WI38 (cell line): ENCODE measurements around the gene AMPH.

Source experiments
- H3K4me3 ChIP-seq: 2 replicates; pipeline ENCODE4 v1.5.1; 2011; ENCODE audit warnings: low read depth, mild to moderate bottlenecking, control low read depth, low read length
- TF ChIP-seq, protein P1 (sequence below): IDR thresholded peaks from 2 replicates; pipeline ENCODE4 v1.5.1; 2012; ENCODE audit warnings: low read depth, mild to moderate bottlenecking, control low read depth, low read length

The AMPH gene

DNA sequence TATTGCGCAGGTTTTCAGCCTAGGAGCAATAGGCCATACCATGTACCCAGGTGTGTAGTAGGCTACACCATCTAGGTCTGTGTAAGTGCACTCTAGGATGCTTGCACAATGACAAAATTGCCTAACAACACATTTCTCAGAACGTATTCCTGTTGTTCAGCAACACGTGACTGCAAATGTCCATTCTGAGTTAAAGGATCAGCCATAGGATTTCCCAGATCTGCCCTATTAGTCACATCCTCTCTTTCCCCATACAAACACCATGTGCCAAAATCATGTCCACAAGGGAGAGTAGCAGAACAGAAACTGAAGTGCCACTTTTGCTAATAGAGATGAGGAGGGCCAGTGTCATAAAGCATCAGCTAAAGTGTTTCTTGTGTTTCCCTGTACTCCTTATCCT is 42.6 kb upstream of the AMPH start:
- TF ChIP-seq, protein P1, sequence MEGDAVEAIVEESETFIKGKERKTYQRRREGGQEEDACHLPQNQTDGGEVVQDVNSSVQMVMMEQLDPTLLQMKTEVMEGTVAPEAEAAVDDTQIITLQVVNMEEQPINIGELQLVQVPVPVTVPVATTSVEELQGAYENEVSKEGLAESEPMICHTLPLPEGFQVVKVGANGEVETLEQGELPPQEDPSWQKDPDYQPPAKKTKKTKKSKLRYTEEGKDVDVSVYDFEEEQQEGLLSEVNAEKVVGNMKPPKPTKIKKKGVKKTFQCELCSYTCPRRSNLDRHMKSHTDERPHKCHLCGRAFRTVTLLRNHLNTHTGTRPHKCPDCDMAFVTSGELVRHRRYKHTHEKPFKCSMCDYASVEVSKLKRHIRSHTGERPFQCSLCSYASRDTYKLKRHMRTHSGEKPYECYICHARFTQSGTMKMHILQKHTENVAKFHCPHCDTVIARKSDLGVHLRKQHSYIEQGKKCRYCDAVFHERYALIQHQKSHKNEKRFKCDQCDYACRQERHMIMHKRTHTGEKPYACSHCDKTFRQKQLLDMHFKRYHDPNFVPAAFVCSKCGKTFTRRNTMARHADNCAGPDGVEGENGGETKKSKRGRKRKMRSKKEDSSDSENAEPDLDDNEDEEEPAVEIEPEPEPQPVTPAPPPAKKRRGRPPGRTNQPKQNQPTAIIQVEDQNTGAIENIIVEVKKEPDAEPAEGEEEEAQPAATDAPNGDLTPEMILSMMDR: no peak

DNA sequence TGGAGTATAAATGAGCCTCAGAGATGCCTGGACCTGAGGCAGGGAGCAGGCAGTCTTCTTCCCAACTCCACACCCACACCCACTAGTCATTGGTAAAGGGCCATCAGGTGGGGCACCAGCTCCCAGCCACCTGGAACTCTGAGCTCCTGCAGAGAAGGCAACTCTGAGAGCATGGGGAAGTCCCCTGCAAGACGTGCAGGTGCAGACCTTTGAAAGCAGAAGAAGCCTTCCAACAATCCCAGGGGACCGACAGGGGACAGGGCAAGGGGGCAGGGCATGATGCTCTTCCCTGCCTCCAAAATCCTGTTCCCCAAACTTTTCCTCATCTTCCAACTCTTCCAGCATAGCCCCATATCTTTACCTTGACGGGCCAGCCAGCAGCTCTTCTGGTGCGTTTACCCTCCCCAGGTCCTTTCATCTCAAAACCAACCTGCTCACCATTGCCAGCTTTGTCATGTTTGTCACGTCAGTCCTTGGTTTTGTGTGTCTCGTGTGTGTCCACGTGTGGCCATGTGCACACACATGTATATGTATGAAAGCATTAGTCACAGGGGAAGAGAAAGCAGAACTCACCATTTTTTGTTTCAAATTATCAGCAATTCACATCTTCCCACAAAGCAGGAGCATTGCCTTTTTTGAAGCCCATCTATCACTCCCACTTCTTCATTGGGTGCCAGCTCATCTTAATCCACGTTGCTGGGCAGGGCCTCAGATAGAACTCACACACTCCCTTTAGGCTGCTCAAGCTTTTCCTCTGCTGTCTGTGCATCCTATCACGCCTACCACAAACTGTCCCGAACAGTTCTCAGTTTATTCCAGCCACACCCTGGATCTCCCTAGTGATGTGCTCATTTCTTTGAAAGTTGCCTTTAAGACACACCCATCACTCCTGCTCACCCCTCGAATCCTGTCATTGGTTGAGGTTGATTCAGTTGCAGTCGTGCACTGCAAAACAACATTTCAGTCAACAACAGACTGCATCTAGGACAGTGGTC is 41.0 kb upstream of the AMPH start:
- H3K4me3 ChIP-seq: no peak overlapping the region
- TF ChIP-seq, protein P1: no peak

More for the DNA sequence above, 42.6 kb upstream of the AMPH start:
- no peak overlapping the region for H3K4me3 ChIP-seq

DNA sequence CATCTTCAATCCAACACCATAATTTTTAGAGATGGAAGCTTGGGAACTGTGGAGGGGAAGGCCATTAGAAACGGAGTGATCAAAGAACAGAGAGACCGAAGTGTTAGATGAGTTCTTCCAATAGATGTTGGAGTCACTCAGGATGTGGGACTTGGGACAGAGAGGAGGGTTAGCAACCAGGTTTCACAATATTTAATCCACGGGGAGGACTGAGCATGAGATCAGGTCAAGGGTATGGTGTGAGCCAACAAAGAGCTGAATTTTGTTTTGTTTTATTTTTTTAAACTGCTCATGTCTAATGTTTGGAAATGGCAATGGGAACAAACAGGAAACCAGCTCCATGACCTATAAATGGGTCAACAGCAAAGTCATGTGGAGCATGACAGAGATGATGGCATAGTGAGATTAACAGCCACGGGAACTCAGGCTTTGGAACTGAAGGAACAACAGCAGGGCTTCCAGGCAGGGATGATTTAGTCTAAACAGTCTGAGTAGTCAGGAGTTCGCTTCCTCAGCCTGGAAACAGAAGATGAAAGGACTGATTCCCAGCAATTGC is 38.9 kb upstream of the AMPH start:
- TF ChIP-seq, protein P1: no peak
- H3K4me3 ChIP-seq: no peak overlapping the region

GRCh38 chr7:38664972-38665371 is 33.8 kb upstream of the AMPH start:
- TF ChIP-seq, protein P1: no peak
- H3K4me3 ChIP-seq: no peak overlapping the region

GRCh38 chr7:38660427-38661099 is 29.4 kb upstream of the AMPH start:
- TF ChIP-seq, protein P1: peak; percentile 29; the same call in 1 of the 2 replicates
- no peak overlapping the region for H3K4me3 ChIP-seq

DNA sequence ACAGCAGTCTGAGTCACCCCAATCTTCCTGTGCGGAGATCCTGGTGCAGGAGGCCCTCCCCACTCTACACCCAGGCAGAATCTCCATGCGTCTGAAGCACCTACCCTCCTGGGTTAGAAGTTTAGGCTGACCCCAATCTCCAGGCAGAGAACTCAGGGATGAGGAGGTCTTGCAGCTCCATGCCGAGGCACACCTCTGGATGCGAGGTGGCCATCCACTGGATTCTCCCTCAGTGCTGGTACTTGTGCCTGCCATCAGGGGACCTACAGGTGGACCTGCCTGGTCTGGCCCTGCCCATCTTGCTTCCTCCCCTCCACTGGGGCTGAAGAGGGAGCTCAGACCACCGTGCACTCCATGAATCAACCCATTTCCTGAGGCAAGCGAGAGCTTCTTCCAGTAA is 28.8 kb upstream of the AMPH start:
- TF ChIP-seq, protein P1: no peak
- no peak overlapping the region for H3K4me3 ChIP-seq
